NB4 (cell line): ENCODE measurements around the gene LACRT.

Experiments
- MYC ChIP-seq: IDR thresholded peaks from 2 replicates; pipeline ENCODE4 v1.6.1; 2011; ENCODE audit warnings: low read depth, low read length
- POLR2A ChIP-seq: IDR thresholded peaks from 2 replicates; pipeline ENCODE4 v1.6.1; 2011; ENCODE audit warnings: mild to moderate bottlenecking; ENCODE audit not compliant: insufficient read length; ENCODE audit errors: extremely low read depth
- TF ChIP-seq, protein P1 (sequence below): IDR thresholded peaks from one replicate; pipeline ENCODE4 v1.5.1; 2012; ENCODE audit warnings: low read depth, low read length

DNA sequence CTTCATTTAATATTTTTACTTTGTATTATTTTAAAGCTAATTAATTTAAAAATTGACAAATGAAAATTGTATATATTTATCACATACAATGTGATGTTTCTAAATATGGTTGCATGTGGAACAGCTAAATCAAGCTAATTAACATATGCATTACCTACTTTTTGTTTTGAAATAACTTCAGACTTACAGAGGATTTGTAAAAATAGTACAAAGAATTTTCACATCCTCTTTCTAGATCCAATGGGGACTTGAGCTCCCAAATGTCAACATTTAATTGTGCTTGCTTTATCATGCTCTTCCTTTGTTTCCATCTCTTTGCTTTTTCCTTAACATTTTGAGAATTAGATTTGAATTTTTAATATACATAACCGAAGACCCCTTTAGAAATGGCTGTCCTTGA is 6.9 kb upstream of the LACRT start:
- TF ChIP-seq, protein P1, sequence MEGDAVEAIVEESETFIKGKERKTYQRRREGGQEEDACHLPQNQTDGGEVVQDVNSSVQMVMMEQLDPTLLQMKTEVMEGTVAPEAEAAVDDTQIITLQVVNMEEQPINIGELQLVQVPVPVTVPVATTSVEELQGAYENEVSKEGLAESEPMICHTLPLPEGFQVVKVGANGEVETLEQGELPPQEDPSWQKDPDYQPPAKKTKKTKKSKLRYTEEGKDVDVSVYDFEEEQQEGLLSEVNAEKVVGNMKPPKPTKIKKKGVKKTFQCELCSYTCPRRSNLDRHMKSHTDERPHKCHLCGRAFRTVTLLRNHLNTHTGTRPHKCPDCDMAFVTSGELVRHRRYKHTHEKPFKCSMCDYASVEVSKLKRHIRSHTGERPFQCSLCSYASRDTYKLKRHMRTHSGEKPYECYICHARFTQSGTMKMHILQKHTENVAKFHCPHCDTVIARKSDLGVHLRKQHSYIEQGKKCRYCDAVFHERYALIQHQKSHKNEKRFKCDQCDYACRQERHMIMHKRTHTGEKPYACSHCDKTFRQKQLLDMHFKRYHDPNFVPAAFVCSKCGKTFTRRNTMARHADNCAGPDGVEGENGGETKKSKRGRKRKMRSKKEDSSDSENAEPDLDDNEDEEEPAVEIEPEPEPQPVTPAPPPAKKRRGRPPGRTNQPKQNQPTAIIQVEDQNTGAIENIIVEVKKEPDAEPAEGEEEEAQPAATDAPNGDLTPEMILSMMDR = no peak
- TF ChIP-seq POLR2A (no peak), MYC (no peak)
